IPS-18a (cell line): ENCODE measurements around the gene FAM72B.
"Not testable (repeated sequence)": the region's sequence is repeated elsewhere in the genome, so short reads cannot be mapped to it uniquely, and the experiment has no call there.

Experiments
- H3K27ac ChIP-seq: one replicate; pipeline ENCODE4 v1.5.1; 2013; ENCODE audit warnings: low read length
- H3K27me3 ChIP-seq: one replicate; pipeline ENCODE4 v1.6.1; 2013; ENCODE audit warnings: mild to moderate bottlenecking, low read length; ENCODE audit not compliant: control insufficient read depth, insufficient read depth
- H3K36me3 ChIP-seq: one replicate; pipeline ENCODE4 v1.6.1; 2013; ENCODE audit warnings: low read depth, low read length; ENCODE audit not compliant: control insufficient read depth
- H3K4me1 ChIP-seq: one replicate; pipeline ENCODE4 v1.6.1; 2013; ENCODE audit warnings: low read depth, low read length; ENCODE audit not compliant: control insufficient read depth
- H3K4me3 ChIP-seq: one replicate; pipeline ENCODE4 v1.5.1; 2013; ENCODE audit warnings: low read length
- H3K9ac ChIP-seq: one replicate; pipeline ENCODE4 v1.6.1; 2013; ENCODE audit warnings: mild to moderate bottlenecking, low read length, moderate library complexity
- H3K9me3 ChIP-seq: one replicate; pipeline ENCODE4 v1.6.1; 2013; ENCODE audit warnings: low read depth, low read length; ENCODE audit not compliant: control insufficient read depth

The FAM72B gene

GRCh38 chr1:121184290-121185127 is at the start of gene FAM72B, which contains the start of gene SRGAP2C:
Gene FAM72B (minus strand): TSS chr1:121184340. CDS start chr1:121183489, 851 bp downstream.
Gene SRGAP2C (plus strand): TSS chr1:121184975. CDS start chr1:121187447, 2,472 bp downstream.
- peak within 1 kb of the TSS; percentile 50 for H3K4me3 ChIP-seq
- not testable (repeated sequence) for H3K4me1 ChIP-seq, H3K27me3 ChIP-seq, H3K27ac ChIP-seq, H3K36me3 ChIP-seq, H3K9me3 ChIP-seq, H3K9ac ChIP-seq

DNA sequence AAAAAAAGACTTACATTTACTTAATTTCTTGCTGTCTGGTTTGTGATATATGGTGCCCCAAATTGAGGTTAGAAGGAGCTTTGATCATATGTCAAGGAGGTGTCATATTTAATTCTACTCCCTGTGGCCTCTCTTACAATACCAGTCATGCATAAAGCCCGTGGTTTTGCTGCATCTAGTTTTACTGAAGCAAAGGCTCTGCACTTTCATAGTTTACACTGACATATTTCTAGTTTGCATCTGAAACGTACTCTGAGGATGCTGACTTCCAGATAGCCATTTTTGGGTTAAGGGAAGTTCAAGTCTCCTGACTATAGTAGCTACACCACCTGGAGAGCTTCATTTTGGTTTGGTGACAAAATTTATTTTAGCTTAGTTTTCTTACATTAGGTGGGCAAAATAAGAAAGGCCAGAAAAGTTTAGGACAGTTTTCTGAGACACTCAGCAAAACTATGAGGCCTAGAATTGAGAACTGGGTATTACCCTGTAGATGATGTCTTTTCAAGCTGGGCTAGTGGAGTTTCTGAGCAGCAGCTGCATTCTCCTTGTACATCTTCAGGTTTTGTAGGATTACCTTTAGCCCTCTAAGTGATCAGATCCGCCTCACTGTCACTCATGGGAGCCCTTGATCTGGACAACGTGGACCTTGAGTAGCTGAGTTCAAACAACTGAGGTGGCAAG is 48.4 kb upstream of the FAM72B start:
- H3K27ac ChIP-seq = not testable (repeated sequence)

DNA sequence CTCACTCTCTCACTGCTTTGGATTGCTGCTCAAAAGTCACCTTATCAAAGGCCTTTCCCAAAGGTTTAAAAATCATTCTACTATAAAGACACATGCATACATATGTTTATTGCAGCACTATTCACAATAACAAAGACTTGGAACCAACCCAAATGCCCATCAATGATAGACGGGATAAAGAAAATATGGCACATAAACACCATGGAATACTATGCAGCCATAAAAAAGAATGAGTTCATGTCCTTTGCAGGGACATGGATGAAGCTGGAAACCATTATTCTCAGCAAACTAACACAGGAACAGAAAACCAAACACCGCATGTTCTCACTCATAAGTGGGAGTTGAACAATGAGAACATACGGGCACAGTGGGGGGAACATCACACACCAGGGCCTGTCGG is 46.5 kb upstream of the FAM72B start:
- not testable (repeated sequence) for H3K9ac ChIP-seq, H3K4me3 ChIP-seq, H3K27me3 ChIP-seq, H3K9me3 ChIP-seq, H3K27ac ChIP-seq, H3K36me3 ChIP-seq, H3K4me1 ChIP-seq

More for the DNA sequence above, 48.4 kb upstream of the FAM72B start:
- H3K4me1 ChIP-seq, H3K36me3 ChIP-seq, H3K9ac ChIP-seq, H3K4me3 ChIP-seq, H3K9me3 ChIP-seq, H3K27me3 ChIP-seq: not testable (repeated sequence)

GRCh38 chr1:121227544-121228330 is 43.6 kb upstream of the FAM72B start:
- H3K27ac ChIP-seq, H3K9ac ChIP-seq, H3K36me3 ChIP-seq, H3K4me1 ChIP-seq, H3K27me3 ChIP-seq, H3K4me3 ChIP-seq, H3K9me3 ChIP-seq: not testable (repeated sequence)

DNA sequence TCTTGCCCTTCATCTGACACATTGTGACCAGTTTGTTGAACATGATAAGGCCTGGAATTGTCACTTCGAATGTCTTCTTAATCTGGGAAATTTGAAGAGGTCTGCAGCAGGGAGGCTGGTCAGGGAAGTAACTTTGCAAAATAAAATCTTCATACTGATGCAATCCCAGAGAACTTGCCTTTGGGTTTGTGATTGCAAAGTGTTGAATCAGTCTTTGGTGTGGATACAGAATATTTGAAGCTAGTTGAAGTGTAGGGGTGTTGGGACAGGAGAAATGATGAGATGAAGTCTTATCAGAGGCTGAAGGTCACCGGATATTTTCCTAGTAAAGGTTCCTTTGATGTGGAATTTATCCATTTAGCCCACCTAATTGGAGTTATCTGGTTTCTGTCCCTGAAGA is 42.8 kb upstream of the FAM72B start:
- H3K27ac ChIP-seq, H3K9me3 ChIP-seq, H3K4me1 ChIP-seq, H3K9ac ChIP-seq, H3K4me3 ChIP-seq, H3K27me3 ChIP-seq, H3K36me3 ChIP-seq: not testable (repeated sequence)

GRCh38 chr1:121226295-121226904 is 42.3 kb upstream of the FAM72B start:
- not testable (repeated sequence) for H3K9ac ChIP-seq, H3K9me3 ChIP-seq, H3K4me1 ChIP-seq, H3K36me3 ChIP-seq, H3K4me3 ChIP-seq, H3K27ac ChIP-seq, H3K27me3 ChIP-seq

DNA sequence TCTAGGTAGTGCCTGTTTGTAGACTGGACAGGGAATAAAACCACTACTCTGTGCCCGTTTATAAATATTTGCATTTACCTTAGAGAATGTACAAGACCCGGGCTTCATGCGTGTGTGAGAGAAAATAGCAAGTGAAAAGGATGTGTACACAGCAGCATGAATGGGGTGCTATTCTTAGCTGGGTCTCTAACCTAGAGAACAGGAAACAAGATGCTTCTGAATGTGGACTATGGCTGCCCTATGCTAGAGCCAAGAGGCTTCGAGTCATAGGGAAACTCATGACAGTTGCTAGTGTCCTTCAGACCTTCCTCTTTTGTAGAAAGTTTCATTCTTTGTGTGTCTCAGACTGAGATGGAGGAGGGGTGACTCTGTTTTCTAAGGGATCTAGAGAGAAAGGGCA is 40.6 kb upstream of the FAM72B start:
- not testable (repeated sequence) for H3K9ac ChIP-seq, H3K27me3 ChIP-seq, H3K9me3 ChIP-seq, H3K4me3 ChIP-seq, H3K36me3 ChIP-seq, H3K4me1 ChIP-seq, H3K27ac ChIP-seq

- H3K9ac ChIP-seq, H3K27ac ChIP-seq, H3K36me3 ChIP-seq, H3K27me3 ChIP-seq, H3K4me3 ChIP-seq, H3K9me3 ChIP-seq, H3K4me1 ChIP-seq: not testable (repeated sequence)
Observed at GRCh38 chr1:121221770-121222169, 37.6 kb upstream of the FAM72B start.

GRCh38 chr1:121216676-121217075 is 32.5 kb upstream of the FAM72B start:
- H3K4me3 ChIP-seq, H3K27me3 ChIP-seq, H3K27ac ChIP-seq, H3K4me1 ChIP-seq, H3K36me3 ChIP-seq, H3K9ac ChIP-seq, H3K9me3 ChIP-seq: not testable (repeated sequence)

DNA sequence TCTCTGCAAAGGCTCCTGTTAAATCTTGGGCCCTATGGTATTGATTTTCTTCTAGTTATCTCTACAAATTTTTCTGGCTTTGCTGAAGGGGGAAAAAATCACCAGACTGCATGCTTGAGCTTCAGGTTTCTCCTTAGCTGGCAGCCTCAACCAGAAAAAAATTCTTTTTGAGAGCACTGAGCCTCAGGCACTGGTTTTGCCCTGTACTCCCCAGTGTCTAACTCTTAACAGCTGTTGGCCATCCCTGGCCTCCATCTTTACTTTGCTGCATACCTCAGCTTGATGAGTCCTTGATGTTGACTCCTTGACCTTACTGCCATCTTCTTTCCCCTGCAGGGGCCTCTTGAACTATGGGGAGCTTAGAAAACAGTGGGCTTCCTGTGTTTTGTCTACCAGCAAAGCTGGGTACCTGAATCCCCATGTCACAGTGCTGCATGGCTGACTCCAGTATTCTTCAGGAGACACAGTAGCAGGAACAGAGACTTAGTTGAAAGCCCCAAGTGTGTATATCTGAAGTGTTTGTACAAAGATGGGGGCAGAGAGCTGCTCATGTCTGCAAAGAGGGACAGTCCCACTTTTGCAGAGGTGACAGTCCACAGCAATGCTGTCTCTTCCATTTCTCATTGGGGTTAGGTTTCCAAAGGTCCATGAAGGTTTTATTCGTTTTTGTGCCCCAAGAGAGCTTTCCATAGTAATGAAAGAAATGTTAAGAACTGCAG is 31.7 kb upstream of the FAM72B start:
- H3K4me3 ChIP-seq, H3K27me3 ChIP-seq, H3K36me3 ChIP-seq, H3K9me3 ChIP-seq, H3K9ac ChIP-seq, H3K27ac ChIP-seq, H3K4me1 ChIP-seq: not testable (repeated sequence)
